Measurements from ENCODE around the gene KRTAP5-6. TPM values are rescaled to one million over a fixed set of nuclear protein-coding genes. Genes with fewer than 3 reads are reported as not detected.

KRTAP5-6 gene
- total RNA-seq, 1 donor from 2014 or later: not detected

- peak overlapping the region; percentile 36 for H3K27ac Mint-ChIP-seq
- H3K4me3 Mint-ChIP-seq: no peak overlapping the region
- peaks cover 78% of the 10 kb centered on the region for H3K27me3 Mint-ChIP-seq
- H3K4me1 Mint-ChIP-seq (ENCODE audit: unreplicated experiment): peaks cover 3% of the 10 kb centered on the region
- H3K9me3 Mint-ChIP-seq: peaks cover 24% of the 10 kb centered on the region
- DNase-seq (ENCODE audit: extremely low spot score, unreplicated experiment): no peak
- no peak for TF ChIP-seq CTCF (conservative IDR thresholded peaks at IDR 0.05)
- no peaks in the 10 kb centered on the region for H3K36me3 Mint-ChIP-seq
Observed at GRCh38 chr11:1733716-1734640, 37.0 kb downstream of the KRTAP5-6 start.

DNA sequence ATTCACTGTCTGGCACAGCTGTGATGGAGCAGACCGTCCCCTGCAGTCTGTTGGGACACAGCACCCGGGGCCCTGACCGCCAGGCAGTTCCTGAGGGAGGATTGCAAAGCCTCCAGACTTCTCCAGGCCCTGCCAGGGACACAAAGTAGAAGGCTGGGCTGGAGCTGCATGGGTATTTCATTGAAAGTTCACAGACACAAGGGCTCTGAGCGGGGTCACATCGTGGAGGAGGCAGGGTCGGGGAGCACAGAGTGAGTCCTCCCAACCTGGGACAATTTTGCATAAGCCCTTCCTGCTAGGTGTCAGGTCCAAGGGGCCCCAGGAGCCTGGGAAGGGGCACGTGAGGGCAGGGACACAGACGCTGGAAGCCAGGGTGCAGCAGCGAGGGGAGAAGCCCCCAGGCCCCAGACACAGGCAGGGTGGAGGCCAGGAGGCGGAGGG is 37.7 kb downstream of the KRTAP5-6 start:
- no peaks in the 10 kb centered on the region for H3K36me3 Mint-ChIP-seq
- no peak for DNase-seq (ENCODE audit: extremely low spot score, unreplicated experiment)
- no peak for TF ChIP-seq CTCF (conservative IDR thresholded peaks at IDR 0.05)
- no peak overlapping the region for H3K4me3 Mint-ChIP-seq
- peaks cover 24% of the 10 kb centered on the region for H3K9me3 Mint-ChIP-seq
- H3K4me1 Mint-ChIP-seq (ENCODE audit: unreplicated experiment): peaks cover 3% of the 10 kb centered on the region
- peaks cover 80% of the 10 kb centered on the region for H3K27me3 Mint-ChIP-seq
- H3K27ac Mint-ChIP-seq: no peak overlapping the region

DNA sequence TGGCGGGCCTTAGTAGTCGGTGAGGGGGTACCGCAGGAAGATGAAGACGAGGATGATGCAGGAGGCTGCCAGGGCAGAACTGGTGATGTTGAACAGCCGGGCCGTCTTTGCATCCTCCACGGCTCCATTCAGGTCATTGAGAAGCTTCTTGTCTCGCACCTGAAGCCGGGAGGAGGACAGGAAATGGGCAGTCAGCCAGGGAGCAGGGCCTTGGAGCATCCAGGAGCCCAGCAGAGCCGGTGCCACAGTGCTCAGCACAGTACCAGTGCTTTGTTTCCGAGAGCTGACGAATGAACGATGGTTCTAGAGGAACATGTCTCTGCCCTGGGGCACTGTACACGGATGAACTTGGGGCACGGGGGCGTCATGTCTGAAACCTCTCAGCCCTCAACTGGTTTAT is 38.3 kb downstream of the KRTAP5-6 start:
- no peak overlapping the region for H3K27ac Mint-ChIP-seq
- no peaks in the 10 kb centered on the region for H3K36me3 Mint-ChIP-seq
- no peak for DNase-seq (ENCODE audit: extremely low spot score, unreplicated experiment)
- H3K9me3 Mint-ChIP-seq: peaks cover 24% of the 10 kb centered on the region
- TF ChIP-seq CTCF (conservative IDR thresholded peaks at IDR 0.05): no peak
- H3K27me3 Mint-ChIP-seq: peaks cover 76% of the 10 kb centered on the region
- no peak overlapping the region for H3K4me3 Mint-ChIP-seq
- H3K4me1 Mint-ChIP-seq (ENCODE audit: unreplicated experiment): peaks cover 3% of the 10 kb centered on the region

GRCh38 chr11:1736447-1736992 is 39.5 kb downstream of the KRTAP5-6 start:
- H3K4me1 Mint-ChIP-seq (ENCODE audit: unreplicated experiment): peaks cover 3% of the 10 kb centered on the region
- H3K27ac Mint-ChIP-seq: no peak overlapping the region

More at GRCh38 chr11:1736447-1736992, 39.5 kb downstream of the KRTAP5-6 start:
- no peak overlapping the region for H3K4me3 Mint-ChIP-seq
- TF ChIP-seq CTCF (conservative IDR thresholded peaks at IDR 0.05): no peak
- peaks cover 24% of the 10 kb centered on the region for H3K9me3 Mint-ChIP-seq
- no peaks in the 10 kb centered on the region for H3K36me3 Mint-ChIP-seq
- peaks cover 66% of the 10 kb centered on the region for H3K27me3 Mint-ChIP-seq
- no peak for DNase-seq (ENCODE audit: extremely low spot score, unreplicated experiment)

Data from type B pancreatic cell (in vitro differentiated cells).